CD4-positive, alpha-beta T cell (primary cell): ENCODE results near the gene FGD5. TPM values are rescaled to one million over a fixed set of nuclear protein-coding genes. Genes with fewer than 3 reads are reported as not detected.

Experiments used
- ATAC-seq: fragments of 200-7000 bp; cut with Tn5 transposase; one replicate; pipeline ENCODE4 v1.10.0; 2022; ENCODE audit warnings: mild to moderate bottlenecking; ENCODE audit not compliant: poor library complexity
- CTCF ChIA-PET: fragments of 350-600 bp; sonication (Branson Sonifier 250); formaldehyde crosslinking; loops from one replicate; lab custom pipeline; 2021; ENCODE audit warnings: antibody characterized with exemption, inconsistent platforms; lab: Charles Lee
- POLR2A ChIA-PET: fragments of 350-600 bp; sonication (Branson Sonifier 250); formaldehyde crosslinking; loops from one replicate; lab custom pipeline; 2021; ENCODE audit warnings: antibody characterized with exemption, inconsistent platforms; lab: Charles Lee
- DNase-seq, 14 experiments: peaks; one replicate each; pipeline ENCODE4 v3.0.0-alpha.2; 2013 to 2020; ENCODE audit warnings: mixed read lengths in 2 of 14
- H3K27ac ChIP-seq, 2 donors: one replicate each; pipeline versions ENCODE4 v1.5.1 to v1.7.0; 2013; ENCODE audit warnings: low read length in 2 of 2, low read depth in 1 of 2, mild to moderate bottlenecking in 1 of 2
- H3K27me3 ChIP-seq, 2 experiments: 1 replicate in 1 of 2; 2 replicates in 1 of 2; pipeline versions ENCODE4 v1.6.1 to v1.7.0; 2013; ENCODE audit warnings: low read length in 2 of 2, control low read depth in 1 of 2, mild to moderate bottlenecking in 1 of 2, moderate library complexity in 1 of 2; ENCODE audit not compliant: insufficient read depth in 2 of 2, control insufficient read depth in 1 of 2
- H3K36me3 ChIP-seq: one replicate; pipeline ENCODE4 v1.6.1; 2013; ENCODE audit warnings: low read length, control low read depth; ENCODE audit not compliant: insufficient read depth
- H3K4me1 ChIP-seq: one replicate; pipeline ENCODE4 v1.6.1; 2013; ENCODE audit warnings: low read length, control low read depth; ENCODE audit not compliant: insufficient read depth
- H3K4me3 ChIP-seq: one replicate; pipeline ENCODE4 v1.5.1; 2013; ENCODE audit warnings: mild to moderate bottlenecking, low read length, moderate library complexity
- H3K9me3 ChIP-seq, 2 experiments: 1 replicate in 1 of 2; 2 replicates in 1 of 2; pipeline versions ENCODE4 v1.6.1 to v1.7.0; 2013; ENCODE audit warnings: low read length in 2 of 2, mild to moderate bottlenecking in 2 of 2, control low read depth in 1 of 2, moderate library complexity in 1 of 2; ENCODE audit not compliant: control insufficient read depth in 1 of 2, insufficient read depth in 1 of 2
- H3K27ac Mint-ChIP-seq: one replicate; pipeline ENCODE4 v1.8.0; 2020; ENCODE audit warnings: mixed read lengths
- H3K27me3 Mint-ChIP-seq: one replicate; pipeline ENCODE4 v1.8.0; 2021; ENCODE audit warnings: mixed read lengths
- H3K36me3 Mint-ChIP-seq: one replicate; pipeline ENCODE4 v1.8.0; 2021; ENCODE audit warnings: low read depth, mixed read lengths
- H3K4me1 Mint-ChIP-seq: one replicate; pipeline ENCODE4 v1.8.0; 2021; ENCODE audit warnings: low read depth, mixed read lengths
- H3K4me3 Mint-ChIP-seq: one replicate; pipeline ENCODE4 v1.8.0; 2020; ENCODE audit warnings: mild to moderate bottlenecking, mixed read lengths
- H3K9me3 Mint-ChIP-seq: one replicate; pipeline ENCODE4 v1.8.0; 2020; ENCODE audit warnings: mixed read lengths
- CTCF ChIP-seq: fragments of 200-600 bp; IDR thresholded peaks from one replicate; pipeline ENCODE4 v1.8.0; 2022; ENCODE audit warnings: antibody characterized with exemption, mild to moderate bottlenecking
- intact Hi-C, 2 experiments: fragments of 100-400 bp; cut with DNase I in 1 of 2; cut with micrococcal nuclease in 1 of 2; formaldehyde crosslinking; loops; one replicate each; pipeline versions ENCODE4 v1.15.1 to v1.9.0; 2023 to 2025; cut with DNase I, micrococcal nuclease
- polyA plus RNA-seq, 2 donors: library from polyadenylated mRNA; unstranded; fragments of 120-200 nt; gene quantifications; one replicate each; pipeline ENCODE4 v1.2.1, GENCODE V29; 2013
- total RNA-seq, 174 experiments: library from RNA in 2 of 174; stranded (reverse) in 2 of 174; gene quantifications; one replicate each; pipeline ENCODE4 v1.2.3 and lab custom pipeline; 2021 to 2026

Gene FGD5, protein sequence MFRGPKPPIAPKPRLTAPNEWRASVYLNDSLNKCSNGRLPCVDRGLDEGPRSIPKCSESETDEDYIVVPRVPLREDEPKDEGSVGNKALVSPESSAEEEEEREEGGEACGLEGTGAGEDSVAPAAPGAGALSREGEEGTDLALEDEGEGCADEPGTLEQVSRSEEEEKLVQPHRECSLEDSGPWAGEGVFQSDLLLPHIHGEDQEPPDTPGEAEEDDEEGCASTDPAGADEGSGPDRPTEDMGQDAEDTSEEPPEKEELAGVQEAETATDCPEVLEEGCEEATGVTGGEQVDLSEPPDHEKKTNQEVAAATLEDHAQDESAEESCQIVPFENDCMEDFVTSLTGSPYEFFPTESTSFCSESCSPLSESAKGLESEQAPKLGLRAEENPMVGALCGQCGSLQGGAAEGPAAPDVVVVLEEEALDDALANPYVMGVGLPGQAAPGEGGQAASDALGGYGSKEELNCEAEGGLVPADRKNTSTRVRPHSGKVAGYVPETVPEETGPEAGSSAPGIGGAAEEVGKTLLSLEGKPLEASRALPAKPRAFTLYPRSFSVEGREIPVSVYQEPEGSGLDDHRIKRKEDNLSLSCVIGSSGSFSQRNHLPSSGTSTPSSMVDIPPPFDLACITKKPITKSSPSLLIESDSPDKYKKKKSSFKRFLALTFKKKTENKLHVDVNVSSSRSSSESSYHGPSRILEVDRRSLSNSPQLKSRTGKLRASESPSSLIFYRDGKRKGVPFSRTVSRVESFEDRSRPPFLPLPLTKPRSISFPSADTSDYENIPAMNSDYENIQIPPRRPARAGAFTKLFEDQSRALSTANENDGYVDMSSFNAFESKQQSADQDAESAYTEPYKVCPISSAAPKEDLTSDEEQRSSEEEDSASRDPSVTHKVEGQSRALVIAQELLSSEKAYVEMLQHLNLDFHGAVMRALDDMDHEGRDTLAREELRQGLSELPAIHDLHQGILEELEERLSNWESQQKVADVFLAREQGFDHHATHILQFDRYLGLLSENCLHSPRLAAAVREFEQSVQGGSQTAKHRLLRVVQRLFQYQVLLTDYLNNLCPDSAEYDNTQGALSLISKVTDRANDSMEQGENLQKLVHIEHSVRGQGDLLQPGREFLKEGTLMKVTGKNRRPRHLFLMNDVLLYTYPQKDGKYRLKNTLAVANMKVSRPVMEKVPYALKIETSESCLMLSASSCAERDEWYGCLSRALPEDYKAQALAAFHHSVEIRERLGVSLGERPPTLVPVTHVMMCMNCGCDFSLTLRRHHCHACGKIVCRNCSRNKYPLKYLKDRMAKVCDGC (N-terminal part only)
- total RNA-seq = not detected
- 0.10 TPM for polyA plus RNA-seq (2013, experiment 1 of 2)
- polyA plus RNA-seq (2013, experiment 2 of 2) = 0.64 TPM
- 0 to 1.4 (median 0.19) reads per million in 172 experiments for total RNA-seq (lab: John Stamatoyannopoulos, UW)

- Mint-ChIP-seq H3K27me3 (peaks cover 43% of the 10 kb centered on the region), H3K4me3 (no peak within 1 kb of the TSS), H3K36me3 (no peaks in the 10 kb centered on the region), H3K4me1 (no peaks in the 10 kb centered on the region), H3K27ac (no peak within 1 kb of the TSS), H3K9me3 (no peaks in the 10 kb centered on the region)
- peaks cover 0 to 5% of the 10 kb centered on the region in 2 experiments for H3K27me3 ChIP-seq
- TF ChIP-seq CTCF = no peak
- DNase-seq = no peak
- no peak within 1 kb of the TSS for H3K4me3 ChIP-seq
- intact Hi-C loops = no loop called here
- H3K4me1 ChIP-seq = no peaks in the 10 kb centered on the region
- H3K27ac ChIP-seq = no peak within 1 kb of the TSS
- ChIA-PET CTCF (no interaction called here), POLR2A (no interaction called here)
- no peaks in the 10 kb centered on the region for H3K9me3 ChIP-seq
- ATAC-seq = no peak
- H3K36me3 ChIP-seq = no peaks in the 10 kb centered on the region
These were observed at the start of gene FGD5 for GRCh38 chr3:14818804-14819500. Gene FGD5, plus strand, starts transcription at chr3:14818962. Its CDS starts 110 bp downstream, at chr3:14819072.

DNA sequence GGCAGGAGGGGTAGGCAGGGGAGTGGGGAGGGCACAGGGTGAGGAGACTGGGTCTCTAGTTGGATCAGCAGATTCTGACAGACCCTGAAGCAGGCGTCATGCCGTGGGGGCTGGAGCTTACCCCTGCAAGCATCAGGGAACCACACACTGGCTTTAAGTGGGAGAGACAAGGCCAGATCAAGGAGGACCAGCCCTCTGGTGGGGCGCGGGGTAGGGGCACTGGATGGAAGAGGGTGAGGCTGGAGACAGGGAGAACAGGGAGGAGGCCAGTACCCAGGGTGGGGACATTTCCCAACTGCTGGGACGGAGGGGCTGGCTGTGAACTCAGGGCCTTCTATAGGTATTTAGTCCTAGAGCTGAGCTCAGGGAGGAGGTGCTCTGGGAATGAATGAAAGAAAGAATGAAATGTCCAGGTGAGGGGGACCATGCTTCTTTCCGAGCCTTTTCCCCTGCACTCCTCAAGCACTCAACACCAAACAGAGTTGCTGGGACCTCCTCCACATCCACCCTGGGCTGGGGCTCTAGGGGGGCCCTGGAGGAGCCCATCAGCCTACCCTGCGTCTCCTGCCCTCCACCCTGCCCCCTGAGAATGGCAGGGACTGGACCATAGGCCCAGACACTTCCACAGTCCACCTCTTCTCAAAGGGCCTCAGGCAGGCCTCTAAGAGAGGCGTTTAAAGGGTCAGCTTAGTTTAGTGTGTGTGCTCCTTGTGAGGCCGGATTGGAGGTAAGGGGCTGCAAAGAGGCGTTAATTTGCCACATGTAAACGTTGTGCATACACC is 49.0 kb upstream of the FGD5 start:
- Mint-ChIP-seq H3K27ac (no peak overlapping the region), H3K9me3 (no peaks in the 10 kb centered on the region), H3K4me3 (no peak overlapping the region), H3K27me3 (peaks cover 5% of the 10 kb centered on the region), H3K36me3 (no peaks in the 10 kb centered on the region), H3K4me1 (no peaks in the 10 kb centered on the region)
- POLR2A ChIA-PET = no interaction called here
- intact Hi-C loops = no loop called here
- H3K4me3 ChIP-seq = no peak overlapping the region
- ATAC-seq (no peak), DNase-seq (no peak)
- H3K9me3 ChIP-seq = no peaks in the 10 kb centered on the region
- CTCF ChIA-PET = no interaction called here
- H3K27me3 ChIP-seq = no peaks in the 10 kb centered on the region
- no peaks in the 10 kb centered on the region for H3K36me3 ChIP-seq
- no peaks in the 10 kb centered on the region for H3K4me1 ChIP-seq
- TF ChIP-seq CTCF = no peak
- no peak overlapping the region for H3K27ac ChIP-seq
